Thoracic aorta (tissue), 2 donors: ENCODE data around the gene EDIL3. TPM values are rescaled to one million over a fixed set of nuclear protein-coding genes. Genes with fewer than 3 reads are reported as not detected.

Experiments
- ATAC-seq: fragments of 150-250 bp; one replicate; pipeline ENCODE4 v1.8.0; 2017; ENCODE audit warnings: low read depth; ENCODE audit not compliant: insufficient number of reproducible peaks, low FRiP score
- DNase-seq: peaks from one replicate; pipeline ENCODE4 v3.0.0-alpha.2; 2020; ENCODE audit warnings: low spot score
- H3K27ac ChIP-seq, 2 donors: fragments of 200-600 bp; sonication (generic); 1 replicate in 1 of 2; 2 replicates in 1 of 2; pipeline ENCODE4 v1.5.1; 2016; ENCODE audit warnings: mild to moderate bottlenecking in 2 of 2, moderate library complexity in 2 of 2
- H3K27me3 ChIP-seq: fragments of 200-600 bp; sonication (generic); replicated peaks from 2 replicates; pipeline ENCODE4 v1.6.0; 2016; ENCODE audit warnings: mild to moderate bottlenecking; ENCODE audit not compliant: insufficient read depth
- H3K36me3 ChIP-seq: fragments of 200-600 bp; sonication (generic); one replicate; pipeline ENCODE4 v1.5.1; 2016
- H3K4me1 ChIP-seq, 2 donors: fragments of 200-600 bp; sonication (generic); 1 replicate in 1 of 2; 2 replicates in 1 of 2; pipeline versions ENCODE4 v1.5.1 to v1.6.0; 2016; ENCODE audit warnings: low read depth in 2 of 2, mild to moderate bottlenecking in 1 of 2; ENCODE audit not compliant: control insufficient read depth in 1 of 2
- H3K4me3 ChIP-seq: fragments of 200-600 bp; sonication (generic); 2 replicates; pipeline ENCODE4 v1.5.1; 2016; ENCODE audit warnings: mild to moderate bottlenecking
- H3K9me3 ChIP-seq: fragments of 200-600 bp; sonication (generic); 2 replicates; pipeline ENCODE4 v1.5.1; 2016
- total RNA-seq, 2 donors: library from RNA; depleted of rRNA; stranded (reverse); fragments of >200 nt; gene quantifications; one replicate each; pipeline versions ENCODE4 v1.1.0 to v1.2.3, GENCODE V29; 2016
- TF ChIP-seq, protein P1 (sequence below): fragments of 200-600 bp; sonication (generic); IDR thresholded peaks from one replicate; pipeline ENCODE4 v1.5.1; 2019; ENCODE audit warnings: antibody characterized with exemption

The EDIL3 gene
- total RNA-seq, 2 donors from 2014 or later: 157 to 170 TPM

DNA sequence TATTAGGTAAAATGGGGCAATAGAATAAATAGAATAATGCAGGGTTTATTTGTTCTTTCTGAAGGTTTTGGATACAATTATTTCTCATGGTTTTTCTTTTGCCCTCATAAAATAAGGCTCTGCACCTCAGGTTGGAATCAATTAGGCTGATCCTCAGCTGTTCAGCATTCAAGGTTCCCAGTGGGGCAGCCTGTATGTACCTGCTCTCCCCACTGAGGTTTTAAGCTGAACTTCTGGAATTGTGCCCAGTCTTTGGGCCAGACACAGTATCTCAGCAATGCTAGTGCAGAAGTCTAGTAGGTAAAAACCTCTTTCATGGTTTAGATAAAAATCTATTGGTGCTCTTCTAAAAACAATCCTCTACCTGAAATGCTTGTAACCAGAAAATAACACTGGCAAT, 98.0 kb downstream of the EDIL3 start:
- no peaks in the 10 kb centered on the region for H3K9me3 ChIP-seq
- H3K4me3 ChIP-seq: no peak overlapping the region
- TF ChIP-seq, protein P1, sequence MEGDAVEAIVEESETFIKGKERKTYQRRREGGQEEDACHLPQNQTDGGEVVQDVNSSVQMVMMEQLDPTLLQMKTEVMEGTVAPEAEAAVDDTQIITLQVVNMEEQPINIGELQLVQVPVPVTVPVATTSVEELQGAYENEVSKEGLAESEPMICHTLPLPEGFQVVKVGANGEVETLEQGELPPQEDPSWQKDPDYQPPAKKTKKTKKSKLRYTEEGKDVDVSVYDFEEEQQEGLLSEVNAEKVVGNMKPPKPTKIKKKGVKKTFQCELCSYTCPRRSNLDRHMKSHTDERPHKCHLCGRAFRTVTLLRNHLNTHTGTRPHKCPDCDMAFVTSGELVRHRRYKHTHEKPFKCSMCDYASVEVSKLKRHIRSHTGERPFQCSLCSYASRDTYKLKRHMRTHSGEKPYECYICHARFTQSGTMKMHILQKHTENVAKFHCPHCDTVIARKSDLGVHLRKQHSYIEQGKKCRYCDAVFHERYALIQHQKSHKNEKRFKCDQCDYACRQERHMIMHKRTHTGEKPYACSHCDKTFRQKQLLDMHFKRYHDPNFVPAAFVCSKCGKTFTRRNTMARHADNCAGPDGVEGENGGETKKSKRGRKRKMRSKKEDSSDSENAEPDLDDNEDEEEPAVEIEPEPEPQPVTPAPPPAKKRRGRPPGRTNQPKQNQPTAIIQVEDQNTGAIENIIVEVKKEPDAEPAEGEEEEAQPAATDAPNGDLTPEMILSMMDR: no peak
- H3K36me3 ChIP-seq: no peaks in the 10 kb centered on the region
- H3K27ac ChIP-seq: no peak overlapping the region
- peaks cover 8 to 31% of the 10 kb centered on the region in 2 donors for H3K4me1 ChIP-seq
- DNase-seq (no peak), ATAC-seq (no peak)
- no peaks in the 10 kb centered on the region for H3K27me3 ChIP-seq

DNA sequence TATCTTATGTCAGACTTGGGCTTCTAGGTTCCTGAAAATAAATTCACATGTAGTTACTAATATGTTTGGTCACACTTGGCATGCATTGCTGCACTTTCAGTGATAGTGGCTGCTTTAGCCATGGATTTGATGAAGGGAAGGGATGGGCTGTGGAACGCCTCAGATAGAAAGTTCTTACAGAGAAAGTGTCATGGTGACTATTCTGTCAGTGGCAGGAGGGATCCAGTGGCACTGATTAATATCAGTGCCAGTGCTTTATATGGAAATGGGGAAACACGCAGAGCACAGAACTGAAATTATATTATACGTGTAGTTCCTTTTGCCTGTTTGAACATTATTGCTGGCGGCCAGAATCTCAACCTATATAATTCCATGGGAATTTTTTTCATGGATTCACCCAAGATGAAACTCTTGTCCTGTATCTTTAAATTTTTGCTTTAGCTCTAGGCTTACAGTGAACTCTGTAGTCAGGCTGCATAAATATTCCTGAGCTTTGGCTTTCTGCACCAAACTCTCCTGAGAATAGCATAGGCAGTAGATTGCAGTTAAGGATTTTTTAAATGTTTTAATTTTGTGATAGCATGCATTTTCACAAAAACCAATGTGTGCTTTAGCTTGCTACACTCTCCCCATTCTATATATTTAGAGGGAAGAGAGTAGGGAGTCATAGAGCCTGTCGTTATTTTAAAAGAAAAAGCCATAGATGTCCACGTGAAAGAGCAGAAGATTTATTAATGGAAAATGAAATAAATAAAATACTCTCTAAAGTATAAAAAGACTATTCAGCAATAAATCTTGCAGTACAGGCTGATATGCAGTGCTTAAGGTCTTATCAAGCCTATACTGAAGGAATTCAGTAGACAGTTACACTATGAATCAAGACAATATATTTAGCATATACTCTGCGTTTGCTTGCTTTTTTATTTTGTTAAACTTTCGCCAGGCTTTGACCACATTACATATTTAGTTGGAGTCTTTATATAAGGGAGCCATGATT, 98.7 kb downstream of the EDIL3 start:
- no peak for ATAC-seq
- Histone ChIP-seq H3K27ac (no peak overlapping the region), H3K27me3 (no peaks in the 10 kb centered on the region), H3K4me3 (peak overlapping the region; percentile 17), H3K9me3 (no peaks in the 10 kb centered on the region), H3K4me1 (peaks cover 8 to 27% of the 10 kb centered on the region in 2 donors), H3K36me3 (no peaks in the 10 kb centered on the region)
- TF ChIP-seq, protein P1: no peak
- DNase-seq: no peak

DNA sequence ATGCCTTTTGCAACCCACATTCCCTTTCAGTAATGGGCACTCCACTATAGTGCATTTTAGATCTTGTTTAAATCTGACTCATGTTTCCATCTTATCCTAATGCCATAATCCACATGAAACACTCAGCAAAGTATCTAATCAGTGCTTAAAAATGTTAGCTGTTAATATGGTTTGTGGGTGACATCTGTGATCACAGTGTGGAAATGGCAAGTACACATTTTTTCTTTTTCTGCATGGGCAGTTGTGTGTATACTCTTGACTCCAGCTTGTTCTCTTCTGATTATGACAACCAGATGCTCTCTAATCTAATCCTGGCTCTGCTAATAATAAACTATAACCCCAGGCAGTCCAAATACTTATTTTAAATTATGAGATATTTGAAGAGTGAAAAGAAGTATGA, 103.3 kb downstream of the EDIL3 start:
- H3K27ac ChIP-seq: no peak overlapping the region
- TF ChIP-seq, protein P1: no peak
- no peak overlapping the region for H3K4me3 ChIP-seq
- no peaks in the 10 kb centered on the region for H3K9me3 ChIP-seq
- no peaks in the 10 kb centered on the region for H3K36me3 ChIP-seq
- H3K27me3 ChIP-seq: no peaks in the 10 kb centered on the region
- peaks cover under 1 to 9% of the 10 kb centered on the region in 2 donors for H3K4me1 ChIP-seq
- ATAC-seq: no peak
- DNase-seq: no peak

DNA sequence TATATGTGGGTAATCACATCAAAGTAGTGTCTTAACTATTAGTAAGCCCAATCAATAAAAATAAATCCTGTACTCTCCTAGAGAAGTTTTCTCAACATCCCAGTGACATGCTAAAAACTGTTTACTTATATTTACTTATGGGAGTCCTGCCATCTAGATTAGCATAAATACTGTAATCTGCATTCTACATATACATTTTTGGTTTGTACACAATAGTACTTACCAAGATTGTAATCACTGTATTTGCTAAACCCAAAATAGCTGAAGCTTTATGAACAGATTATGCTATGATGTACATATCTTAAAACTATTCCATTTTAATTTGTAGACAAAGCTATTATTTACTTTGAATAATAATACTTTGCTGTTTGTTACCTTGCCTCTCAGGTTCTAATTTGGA, 105.4 kb downstream of the EDIL3 start:
- H3K9me3 ChIP-seq: no peaks in the 10 kb centered on the region
- H3K27me3 ChIP-seq: no peaks in the 10 kb centered on the region
- TF ChIP-seq, protein P1: no peak
- no peaks in the 10 kb centered on the region for H3K4me1 ChIP-seq
- no peak overlapping the region for H3K27ac ChIP-seq
- no peaks in the 10 kb centered on the region for H3K36me3 ChIP-seq
- ATAC-seq (no peak), DNase-seq (no peak)
- no peak overlapping the region for H3K4me3 ChIP-seq

DNA sequence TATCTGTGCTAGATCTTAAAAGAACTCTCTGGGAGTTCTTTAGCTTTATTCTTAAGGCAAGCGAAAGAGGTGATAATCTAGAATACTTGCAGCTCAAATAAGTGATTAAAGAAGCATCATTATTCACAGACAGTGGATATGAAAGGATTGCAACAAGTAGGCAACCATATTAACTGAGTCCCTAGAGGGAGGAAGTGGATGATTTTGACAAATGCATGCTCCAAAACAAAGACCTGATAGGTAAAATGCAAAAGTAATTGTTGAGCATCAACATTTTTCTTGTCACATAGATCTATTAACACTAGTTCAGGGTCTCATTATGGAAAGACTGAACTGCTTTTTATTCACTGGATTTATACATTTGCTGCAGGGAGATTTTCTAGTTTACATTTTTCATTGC, 109.1 kb downstream of the EDIL3 start:
- no peak for DNase-seq
- no peak overlapping the region for H3K27ac ChIP-seq
- H3K4me1 ChIP-seq: peaks cover 0 to 7% of the 10 kb centered on the region in 2 donors
- H3K27me3 ChIP-seq: no peaks in the 10 kb centered on the region
- H3K4me3 ChIP-seq: no peak overlapping the region
- ATAC-seq: no peak
- H3K9me3 ChIP-seq: no peaks in the 10 kb centered on the region
- TF ChIP-seq, protein P1: no peak
- no peaks in the 10 kb centered on the region for H3K36me3 ChIP-seq
